GM18861 (cell line): ENCODE results near the gene ERVK3-1.
A peak's percentile ranks its signal among the peaks of the same experiment; 100 is the strongest.
"Not testable (repeated sequence)": the region's sequence is repeated elsewhere in the genome, so short reads cannot be mapped to it uniquely, and the experiment has no call there.

Experiments
- ATAC-seq: cut with Tn5 transposase; IDR thresholded peaks from one replicate; pipeline ENCODE4 v1.9.1; 2021; ENCODE audit not compliant: unreplicated experiment

Gene ERVK3-1

GRCh38 chr19:58305065-58305931 is at the start of gene ERVK3-1:
Gene ERVK3-1, plus strand, starts transcription at chr19:58305377. Its CDS starts 6,792 bp downstream, at chr19:58312169.
- peak; percentile 95 for ATAC-seq

DNA sequence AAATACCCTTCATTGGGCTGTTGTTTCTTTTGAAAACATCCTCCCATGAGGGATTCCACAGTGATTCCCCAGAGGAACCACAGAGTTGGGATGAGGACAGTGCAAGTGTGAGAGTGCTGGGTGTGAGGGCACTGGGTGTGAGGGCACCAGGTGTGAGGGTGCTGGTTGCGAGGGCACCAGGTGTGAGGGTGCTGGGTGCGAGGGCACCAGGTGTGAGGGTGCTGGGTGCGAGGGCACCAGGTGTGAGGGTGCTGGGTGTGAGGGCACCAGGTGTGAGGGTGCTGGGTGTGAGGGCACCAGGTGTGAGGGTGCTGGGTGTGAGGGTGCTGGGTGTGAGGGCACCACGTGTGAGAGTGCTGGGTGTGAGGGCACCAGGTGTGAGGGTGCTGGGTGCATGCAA is 46.9 kb upstream of the ERVK3-1 start:
- not testable (repeated sequence) for ATAC-seq

DNA sequence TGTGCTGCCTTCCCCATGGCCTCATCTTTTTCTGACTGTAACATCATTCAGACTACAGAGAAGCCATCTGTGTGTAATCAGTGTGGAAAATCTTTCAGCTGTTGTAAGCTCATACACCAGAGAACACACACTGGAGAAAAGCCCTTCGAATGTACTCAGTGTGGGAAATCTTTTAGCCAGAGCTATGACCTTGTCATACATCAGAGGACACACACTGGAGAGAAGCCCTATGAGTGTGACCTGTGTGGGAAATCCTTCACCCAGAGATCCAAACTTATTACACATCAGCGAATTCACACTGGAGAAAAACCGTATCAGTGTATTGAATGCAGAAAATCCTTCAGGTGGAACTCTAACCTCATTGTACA is 43.6 kb upstream of the ERVK3-1 start:
- ATAC-seq: no peak

GRCh38 chr19:58261968-58262921 is 42.9 kb upstream of the ERVK3-1 start:
- no peak for ATAC-seq

- no peak for ATAC-seq
Measured at GRCh38 chr19:58262922-58263296, 42.3 kb upstream of the ERVK3-1 start.

GRCh38 chr19:58265100-58265499 is 40.1 kb upstream of the ERVK3-1 start:
- no peak for ATAC-seq

DNA sequence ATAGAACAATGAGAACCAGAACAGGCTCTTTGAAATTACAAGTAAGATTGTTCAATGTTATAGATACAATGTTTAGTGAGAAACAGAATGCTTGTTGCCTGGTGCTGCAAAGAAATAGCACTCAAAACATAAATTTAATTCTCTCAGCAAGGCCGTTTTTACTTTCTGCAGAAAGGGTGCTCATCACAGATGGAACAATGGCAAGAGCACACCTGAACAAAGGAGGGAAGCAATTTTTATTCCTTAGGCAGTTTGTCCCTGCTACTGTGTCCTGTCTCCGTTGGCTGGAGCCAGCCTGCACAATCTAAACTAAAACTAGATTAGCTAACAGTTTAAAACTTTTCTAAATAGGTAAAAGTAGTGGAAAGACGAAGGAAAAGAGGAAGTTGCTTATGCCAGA is 36.8 kb upstream of the ERVK3-1 start:
- ATAC-seq: no peak

- no peak for ATAC-seq
Measured at GRCh38 chr19:58274771-58275201, 30.4 kb upstream of the ERVK3-1 start.

GRCh38 chr19:58275564-58275963 is 29.6 kb upstream of the ERVK3-1 start:
- ATAC-seq: no peak

DNA sequence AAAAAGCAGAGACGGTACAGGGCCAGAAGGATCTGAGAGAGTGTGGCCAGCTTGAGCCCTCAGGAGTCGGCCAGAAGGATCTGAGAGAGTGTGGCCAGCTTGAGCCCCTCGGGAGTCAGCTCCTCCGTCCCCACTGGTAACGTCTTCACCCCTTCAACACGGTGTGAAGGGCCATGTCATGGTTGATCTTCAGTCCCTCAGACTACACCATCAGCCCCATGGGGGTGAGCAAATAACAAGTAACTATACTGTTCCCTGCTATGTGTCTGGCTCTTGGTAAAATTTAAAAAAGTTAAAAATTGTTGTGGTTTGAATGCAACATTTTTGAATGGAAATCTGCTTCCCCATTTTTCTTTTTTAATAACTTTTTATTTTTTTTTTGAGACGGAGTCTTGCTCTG is 28.0 kb upstream of the ERVK3-1 start:
- no peak for ATAC-seq

DNA sequence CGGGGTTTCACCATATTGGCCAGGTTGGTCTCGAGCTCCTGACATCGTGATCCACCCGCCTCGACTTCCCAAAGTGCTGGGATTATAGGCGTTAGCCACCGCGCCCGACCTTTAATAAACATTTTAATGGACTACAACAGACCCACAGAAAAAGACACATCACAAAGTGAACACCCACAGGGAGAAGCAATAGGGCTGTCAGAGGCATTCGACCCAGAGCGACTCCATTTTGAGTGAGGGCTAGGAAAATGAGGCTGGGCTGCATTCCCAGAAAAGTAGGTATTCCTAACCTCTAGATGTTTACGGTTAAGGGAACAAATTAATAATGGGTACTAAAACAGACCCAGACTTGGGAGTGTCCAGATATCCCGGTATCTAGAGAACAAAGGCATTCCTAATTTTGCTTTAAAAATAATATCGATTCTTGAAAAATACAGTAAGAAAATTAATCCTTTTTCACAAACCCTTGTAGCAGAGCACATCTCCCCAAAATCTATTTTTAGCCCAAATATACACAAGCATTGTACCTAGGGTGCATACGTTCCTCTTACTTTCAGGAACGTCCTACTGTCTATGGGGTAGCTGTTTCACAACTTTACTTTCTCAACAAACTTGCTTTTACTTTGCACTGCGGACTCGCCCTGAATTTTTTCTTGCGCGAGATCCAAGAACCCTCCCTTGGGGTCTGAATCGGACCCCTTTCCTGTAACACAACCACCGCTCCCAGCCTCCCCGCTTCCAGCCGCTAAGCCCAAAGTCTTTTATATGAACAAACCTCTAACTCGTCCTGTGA is 27.2 kb upstream of the ERVK3-1 start:
- ATAC-seq: no peak

GRCh38 chr19:58278541-58279041 is 26.6 kb upstream of the ERVK3-1 start, which contains the start of gene ZNF8:
Gene ZNF8, plus strand, starts transcription at chr19:58278955. Its CDS starts 127 bp downstream, at chr19:58279082.
- peak; percentile 92 for ATAC-seq

- no peak for ATAC-seq
Measured at GRCh38 chr19:58279042-58279924, 25.9 kb upstream of the ERVK3-1 start.

GRCh38 chr19:58279925-58280316 is 25.3 kb upstream of the ERVK3-1 start:
- ATAC-seq: no peak

GRCh38 chr19:58284199-58284598 is 21.0 kb upstream of the ERVK3-1 start:
- no peak for ATAC-seq

GRCh38 chr19:58291943-58292342 is 13.2 kb upstream of the ERVK3-1 start:
- no peak for ATAC-seq

DNA sequence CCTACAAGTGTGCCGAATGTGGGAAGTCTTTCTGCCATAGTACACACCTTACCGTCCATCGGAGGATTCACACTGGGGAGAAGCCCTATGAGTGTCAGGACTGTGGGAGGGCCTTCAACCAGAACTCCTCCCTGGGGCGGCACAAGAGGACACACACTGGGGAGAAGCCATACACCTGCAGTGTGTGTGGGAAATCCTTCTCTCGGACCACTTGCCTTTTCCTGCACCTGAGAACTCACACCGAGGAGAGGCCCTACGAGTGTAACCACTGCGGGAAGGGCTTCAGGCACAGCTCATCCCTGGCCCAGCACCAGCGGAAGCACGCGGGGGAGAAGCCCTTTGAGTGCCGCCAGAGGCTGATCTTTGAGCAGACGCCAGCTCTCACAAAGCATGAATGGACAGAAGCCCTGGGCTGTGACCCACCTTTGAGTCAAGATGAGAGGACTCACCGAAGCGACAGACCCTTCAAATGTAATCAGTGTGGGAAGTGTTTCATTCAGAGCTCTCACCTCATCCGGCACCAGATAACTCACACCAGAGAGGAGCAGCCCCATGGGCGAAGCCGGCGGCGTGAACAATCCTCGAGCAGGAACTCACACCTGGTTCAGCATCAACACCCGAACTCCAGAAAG is 10.3 kb upstream of the ERVK3-1 start:
- ATAC-seq: no peak

DNA sequence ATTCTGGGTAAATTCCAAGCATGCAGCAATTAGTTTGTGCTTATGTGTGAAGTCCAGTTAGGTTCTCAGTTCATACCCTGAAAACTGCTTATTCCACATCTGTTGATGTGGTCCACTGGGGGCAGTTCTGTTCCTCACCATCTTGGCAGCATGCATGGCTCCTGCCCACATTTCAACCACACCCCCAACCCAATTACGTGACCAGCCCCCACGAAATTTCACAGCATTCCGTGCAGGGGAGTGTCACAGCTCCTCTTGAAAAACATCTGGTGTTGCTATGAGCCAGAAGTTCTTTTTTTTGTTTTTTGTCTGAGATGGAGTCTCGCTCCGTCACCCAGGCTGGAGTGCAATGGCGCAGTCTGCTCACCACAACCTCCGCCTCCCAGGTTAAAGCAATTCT is 9.1 kb upstream of the ERVK3-1 start:
- no peak for ATAC-seq

GRCh38 chr19:58300620-58301019 is 4.6 kb upstream of the ERVK3-1 start:
- ATAC-seq: no peak
